HuH-7.5 (cell line): Measurements from ENCODE around the gene CDT1.
A peak's percentile ranks its signal among the peaks of the same experiment; 100 is the strongest.
"Not testable (repeated sequence)": the region's sequence is repeated elsewhere in the genome, so short reads cannot be mapped to it uniquely, and the experiment has no call there.

Experiments used
- DNase-seq: peaks from one replicate; pipeline ENCODE4 v3.0.0; 2011; ENCODE audit warnings: low spot score

CDT1 gene

GRCh38 chr16:88768071-88768783 is 35.4 kb upstream of the CDT1 start:
- DNase-seq, result no peak

- DNase-seq, result peak; percentile 86
Observed at GRCh38 chr16:88769617-88770460, 33.8 kb upstream of the CDT1 start.

GRCh38 chr16:88770461-88771293 is 32.9 kb upstream of the CDT1 start:
- DNase-seq, result no peak

GRCh38 chr16:88771294-88771772 is 32.3 kb upstream of the CDT1 start:
- DNase-seq, result no peak

GRCh38 chr16:88771781-88772180 is 31.8 kb upstream of the CDT1 start:
- DNase-seq, result not testable (repeated sequence)

- no peak for DNase-seq
Observed at GRCh38 chr16:88772871-88773811, 30.4 kb upstream of the CDT1 start.

- DNase-seq, result no peak
Observed at GRCh38 chr16:88773812-88774291, 29.7 kb upstream of the CDT1 start.

GRCh38 chr16:88774544-88775393 is 28.8 kb upstream of the CDT1 start:
- no peak for DNase-seq

- DNase-seq, result no peak
Observed at GRCh38 chr16:88775825-88776224, 27.8 kb upstream of the CDT1 start.

- no peak for DNase-seq
Observed at GRCh38 chr16:88777471-88778270, 25.9 kb upstream of the CDT1 start.

GRCh38 chr16:88778271-88778525 is 25.4 kb upstream of the CDT1 start:
- DNase-seq, result no peak

GRCh38 chr16:88778541-88779065 is 25.0 kb upstream of the CDT1 start:
- DNase-seq, result no peak

GRCh38 chr16:88779406-88780141 is 24.0 kb upstream of the CDT1 start:
- no peak for DNase-seq

- DNase-seq, result no peak
Observed at GRCh38 chr16:88780142-88781062, 23.2 kb upstream of the CDT1 start.

- no peak for DNase-seq
Observed at GRCh38 chr16:88781140-88782077, 22.2 kb upstream of the CDT1 start.
